Uterus (tissue), 2 donors: ENCODE data around the gene ZNF32.

ENCODE experiments used
- CTCF ChIP-seq, 4 experiments: fragments of 200-600 bp in 2 of 4; fragments of 450-650 bp in 2 of 4; sonication (generic) in 2 of 4; IDR thresholded peaks; one replicate each; pipeline ENCODE4 v1.5.1; 2016 to 2019; ENCODE audit warnings: antibody characterized with exemption in 4 of 4, mild to moderate bottlenecking in 2 of 4, moderate library complexity in 1 of 4
- POLR2A ChIP-seq, 2 donors: fragments of 450-650 bp; IDR thresholded peaks; one replicate each; pipeline ENCODE4 v1.6.1; 2016; ENCODE audit warnings: antibody characterized with exemption in 2 of 2, mild to moderate bottlenecking in 1 of 2, moderate library complexity in 1 of 2

DNA sequence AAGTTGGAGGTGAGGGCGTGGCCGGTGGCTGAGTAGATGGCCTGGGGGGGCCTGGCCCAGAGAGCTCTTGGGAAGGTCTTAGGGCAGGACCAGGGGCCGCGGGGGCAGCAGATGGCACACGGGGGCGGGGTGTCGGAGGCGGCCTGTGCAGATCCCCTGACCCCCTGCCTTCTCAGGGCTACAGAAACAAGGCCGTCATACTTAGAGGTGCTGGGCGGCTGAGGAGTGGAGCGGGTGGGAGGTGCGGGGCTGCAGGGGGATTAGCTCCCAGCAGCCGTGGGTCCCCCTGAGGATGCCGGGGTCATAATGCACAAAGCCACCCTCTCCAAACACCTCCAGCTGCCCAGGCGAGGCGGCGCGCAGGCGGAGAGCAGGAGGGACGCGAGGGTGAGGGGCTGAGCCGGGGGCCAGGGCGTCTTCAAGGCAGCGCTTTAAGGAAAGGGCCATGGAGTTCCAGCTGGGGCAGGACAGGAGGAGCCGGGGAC lies 40.4 kb upstream of the ZNF32 start:
- TF ChIP-seq CTCF (IDR thresholded peaks at IDR 0.05), result no peak
- TF ChIP-seq POLR2A (IDR thresholded peaks at IDR 0.05), result no peak
